Activated CD8-positive, alpha-beta memory T cell treated with anti-CD3 and anti-CD28 coated beads for 48 hours (primary cell): ENCODE measurements around the gene CEL.
"Not testable (repeated sequence)": the region's sequence is repeated elsewhere in the genome, so short reads cannot be mapped to it uniquely, and the experiment has no call there.

ENCODE experiments used
- DNase-seq, 3 experiments: peaks; one replicate each; pipeline ENCODE4 v3.0.0-alpha.2; 2020; ENCODE audit warnings: low read depth in 2 of 3, low spot score in 2 of 3

The CEL gene

GRCh38 chr9:133080786-133081779, 19.3 kb downstream of the CEL start:
- DNase-seq: not testable (repeated sequence)

GRCh38 chr9:133081957-133082644, 20.3 kb downstream of the CEL start:
- not testable (repeated sequence) for DNase-seq

DNA sequence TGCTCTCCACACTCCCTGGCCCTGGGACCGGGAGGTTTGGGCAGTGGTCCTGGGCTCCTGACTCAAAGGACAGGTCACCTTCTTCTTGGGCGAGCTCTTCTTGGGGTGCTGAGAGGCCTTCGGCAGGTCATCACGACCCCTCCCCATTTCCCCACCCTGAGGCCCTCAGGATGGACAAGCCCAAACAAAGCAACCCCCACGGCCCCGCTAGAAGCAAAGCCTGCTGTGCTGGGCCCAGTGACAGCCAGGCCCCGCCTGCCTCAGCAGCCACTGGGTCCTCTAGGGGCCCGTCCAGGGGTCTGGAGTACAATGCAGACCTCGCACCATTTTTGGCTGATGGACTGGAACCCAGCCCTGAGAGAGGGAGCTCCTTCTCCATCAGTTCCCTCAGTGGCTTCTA, 21.9 kb downstream of the CEL start:
- DNase-seq: not testable (repeated sequence)

- DNase-seq: not testable (repeated sequence)
Measured at GRCh38 chr9:133086212-133086860, 24.6 kb downstream of the CEL start.

GRCh38 chr9:133086894-133087293, 25.1 kb downstream of the CEL start:
- no peak for DNase-seq

- no peak for DNase-seq
Measured at GRCh38 chr9:133087429-133088145, 25.8 kb downstream of the CEL start.

DNA sequence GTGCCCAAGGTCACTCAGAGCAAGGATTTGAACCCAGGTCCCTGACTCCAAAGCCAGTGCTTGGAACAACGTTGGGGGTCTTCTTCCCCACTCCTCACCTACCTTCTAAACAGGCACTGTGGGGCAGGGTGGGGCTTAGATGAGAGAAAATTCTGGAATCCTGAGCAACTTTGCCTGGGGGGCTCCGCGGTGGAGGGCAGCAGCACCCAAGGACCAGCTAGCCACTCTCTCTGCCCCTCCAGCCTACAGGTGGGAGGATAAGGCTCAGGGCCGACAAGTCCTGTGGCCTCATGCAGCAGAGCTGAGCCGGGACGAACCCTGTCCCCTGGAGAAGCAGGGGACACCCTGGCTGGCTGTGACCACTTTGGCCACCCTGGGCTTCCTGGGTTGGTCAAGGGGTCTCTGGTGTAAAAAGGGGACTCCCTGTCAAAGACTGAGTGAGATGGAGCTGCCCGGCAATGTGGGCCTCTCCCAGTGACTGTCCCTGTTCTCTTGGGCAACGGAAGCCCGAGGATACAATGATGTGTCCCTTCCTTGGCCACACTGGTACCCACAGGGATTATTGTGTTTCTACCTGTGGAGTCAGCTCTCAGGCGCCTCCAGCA, 26.5 kb downstream of the CEL start:
- no peak for DNase-seq

DNA sequence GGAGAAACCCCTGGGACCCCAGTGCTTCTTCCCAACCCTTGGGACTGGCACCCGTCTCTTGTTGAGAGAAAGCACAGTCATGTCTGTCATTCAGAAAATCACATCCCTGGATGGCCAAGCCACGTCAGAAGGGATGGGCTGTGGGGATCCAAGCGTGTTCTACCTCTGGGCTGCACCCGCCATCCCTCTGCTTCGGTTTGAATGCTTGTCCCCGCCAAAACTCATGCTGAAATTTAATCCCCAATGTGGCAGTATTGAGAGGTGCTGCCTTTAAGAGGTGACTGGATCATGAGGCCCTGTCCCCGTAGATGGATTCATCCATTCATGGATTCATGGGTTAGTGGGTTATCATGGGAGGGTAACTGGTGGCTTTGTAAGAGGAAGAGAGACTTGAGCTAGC, 27.0 kb downstream of the CEL start:
- DNase-seq: no peak

GRCh38 chr9:133089271-133089671, 27.5 kb downstream of the CEL start:
- no peak for DNase-seq

- no peak for DNase-seq
Measured at GRCh38 chr9:133090187-133090586, 28.4 kb downstream of the CEL start.

GRCh38 chr9:133090752-133091385, 29.1 kb downstream of the CEL start:
- DNase-seq: no peak

DNA sequence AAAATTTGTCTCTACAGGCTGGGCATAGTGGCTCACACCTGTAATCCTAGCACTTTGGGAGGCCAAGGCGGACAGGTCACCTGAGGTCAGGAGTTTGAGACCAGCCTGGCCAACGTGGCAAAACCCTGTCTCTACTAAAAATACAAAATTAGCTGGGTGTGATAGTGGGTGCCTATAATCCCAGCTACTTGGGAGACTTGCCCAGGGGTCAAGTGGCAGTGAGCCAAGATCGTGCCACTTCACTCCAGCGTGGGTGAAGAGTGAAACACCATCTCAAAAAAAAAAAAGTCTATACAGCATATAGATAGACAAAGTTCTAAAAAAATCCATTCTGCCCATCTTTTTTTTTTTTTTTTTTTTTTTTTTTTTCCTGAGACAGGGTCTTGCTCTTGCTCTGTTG, 32.6 kb downstream of the CEL start:
- DNase-seq: not testable (repeated sequence)

- DNase-seq: no peak
Measured at GRCh38 chr9:133094842-133095393, 33.1 kb downstream of the CEL start.

DNA sequence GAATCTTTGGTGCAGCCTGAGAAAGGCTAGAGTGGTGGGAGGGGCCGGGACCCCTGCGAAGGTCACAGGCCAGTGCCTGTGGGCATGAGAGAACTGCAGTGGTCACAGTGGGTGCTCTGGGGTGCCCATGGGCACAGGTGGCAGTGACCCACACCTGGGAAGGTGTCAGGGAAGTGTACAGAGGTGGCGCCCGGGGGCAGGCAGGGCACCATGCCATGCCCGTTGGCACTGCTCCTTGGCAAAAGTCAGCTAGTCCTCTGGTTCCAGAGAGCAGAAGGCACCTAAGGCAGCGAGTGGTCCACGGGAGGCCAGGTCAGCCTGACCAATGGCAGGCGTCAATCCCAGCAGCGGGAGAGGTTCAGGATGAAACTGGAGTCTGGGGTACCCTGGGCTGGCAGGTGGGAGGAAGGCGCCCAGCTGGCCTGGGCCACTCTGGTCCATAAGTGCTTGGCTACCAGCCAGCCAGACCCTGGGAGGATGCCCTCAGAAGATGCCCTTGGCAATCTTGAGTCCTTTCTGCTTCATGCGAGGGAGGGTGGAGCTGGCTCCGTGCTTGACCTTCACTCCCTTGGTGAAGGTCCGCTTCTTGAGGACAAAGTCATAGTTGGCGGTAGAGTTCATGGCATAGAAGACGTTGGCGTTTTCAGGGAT, 36.4 kb downstream of the CEL start:
- no peak for DNase-seq

DNA sequence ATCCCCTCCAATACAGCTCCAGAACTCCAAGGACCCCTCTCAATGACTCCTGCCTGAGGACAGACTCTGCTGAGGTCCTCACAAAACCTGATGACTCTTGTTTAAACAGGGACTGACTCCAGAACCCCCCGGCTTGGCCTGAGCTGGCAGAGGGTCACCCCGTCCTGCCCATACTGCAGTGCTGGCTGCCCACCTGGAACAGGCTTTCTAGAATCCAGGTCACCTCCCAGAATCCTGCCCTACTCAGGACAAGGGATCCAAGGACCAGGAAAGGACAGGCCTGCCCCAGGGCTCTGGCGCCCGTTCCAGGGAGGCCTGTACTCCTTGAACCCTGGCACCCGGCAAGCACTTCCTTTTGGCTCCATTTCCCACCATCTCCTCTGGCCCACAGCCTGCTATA, 37.1 kb downstream of the CEL start:
- no peak for DNase-seq

- no peak for DNase-seq
Measured at GRCh38 chr9:133099726-133100505, 38.1 kb downstream of the CEL start.

GRCh38 chr9:133100506-133101355, 39.0 kb downstream of the CEL start:
- DNase-seq: no peak
